Thymus (tissue), 11 donors: ENCODE data around the gene MTM1. TPM values are rescaled to one million over a fixed set of nuclear protein-coding genes. Genes with fewer than 3 reads are reported as not detected.

Source experiments
- DNase-seq, 9 donors: peaks; one replicate each; pipeline ENCODE4 v3.0.0-alpha.2; 2013; ENCODE audit warnings: low spot score in 9 of 9, low read depth in 6 of 9, missing footprints in 1 of 9
- H3K27ac ChIP-seq, 2 donors: one replicate each; pipeline ENCODE4 v1.5.1; 2013; ENCODE audit warnings: control low read depth in 1 of 2, low read depth in 1 of 2, low read length in 1 of 2, mild to moderate bottlenecking in 1 of 2, moderate library complexity in 1 of 2
- H3K27me3 ChIP-seq, 2 donors: one replicate each; pipeline ENCODE4 v1.5.1; 2013; ENCODE audit warnings: low read length in 1 of 2; ENCODE audit not compliant: control insufficient read depth in 2 of 2, insufficient read depth in 1 of 2
- H3K36me3 ChIP-seq, 2 donors: one replicate each; pipeline ENCODE4 v1.5.1; 2013; ENCODE audit warnings: low read length in 1 of 2, mild to moderate bottlenecking in 1 of 2, moderate library complexity in 1 of 2; ENCODE audit not compliant: control insufficient read depth in 2 of 2, insufficient read depth in 2 of 2
- H3K4me1 ChIP-seq, 2 donors: one replicate each; pipeline ENCODE4 v1.5.1; 2013; ENCODE audit warnings: low read length in 2 of 2; ENCODE audit not compliant: control insufficient read depth in 2 of 2, insufficient read depth in 2 of 2
- H3K4me3 ChIP-seq, 2 donors: one replicate each; pipeline ENCODE4 v1.5.1; 2013; ENCODE audit warnings: low read length in 2 of 2, control low read depth in 1 of 2, mild to moderate bottlenecking in 1 of 2
- H3K9me3 ChIP-seq, 2 donors: one replicate each; pipeline ENCODE4 v1.5.1; 2013; ENCODE audit warnings: low read length in 1 of 2, mild to moderate bottlenecking in 1 of 2; ENCODE audit not compliant: control insufficient read depth in 2 of 2, insufficient read depth in 1 of 2
- WGBS: extraction: QIAGEN DNeasy Blood & Tissue Kit; methylation state at CpG from one replicate; pipeline ENCODE4 v1.1.7; 2013; 5-methylcytosine and 5-hydroxymethylcytosine counted together
- polyA plus RNA-seq: library from polyadenylated mRNA; stranded (reverse); fragments of 200-250 nt; gene quantifications from one replicate; pipeline ENCODE4 v1.2.3, GENCODE V29; 2013
- total RNA-seq: library from RNA; stranded (reverse); fragments of 120-200 nt; gene quantifications from one replicate; pipeline ENCODE4 v1.2.4, GENCODE V29; 2013
- donor health status: healthy.

MTM1 gene
- total and polyA plus RNA-seq, 2 donors, result 8.9 to 10.8 TPM

GRCh38 chrX:150533863-150534262 lies 34.6 kb upstream of the MTM1 start:
- Histone ChIP-seq H3K9me3 (peaks cover 0 to 9% of the 10 kb centered on the region in 2 donors), H3K4me3 (no peak overlapping the region), H3K36me3 (no peaks in the 10 kb centered on the region), H3K4me1 (no peaks in the 10 kb centered on the region), H3K27ac (no peak overlapping the region), H3K27me3 (no peaks in the 10 kb centered on the region)
- 73% methylated on average over 3 of the region's 3 CpGs for WGBS
- no peak for DNase-seq

GRCh38 chrX:150536455-150537116 lies 31.8 kb upstream of the MTM1 start:
- H3K9me3 ChIP-seq, result peaks cover 0 to 9% of the 10 kb centered on the region in 2 donors
- no peak overlapping the region for H3K4me3 ChIP-seq
- H3K36me3 ChIP-seq, result no peaks in the 10 kb centered on the region
- H3K4me1 ChIP-seq, result no peaks in the 10 kb centered on the region
- H3K27ac ChIP-seq, result no peak overlapping the region
- H3K27me3 ChIP-seq, result no peaks in the 10 kb centered on the region
- DNase-seq, result no peak
- WGBS, result 80% methylated on average over 8 of the region's 8 CpGs

- WGBS, result 87% methylated on average over 6 of the region's 6 CpGs
- Histone ChIP-seq H3K27ac (no peak overlapping the region), H3K4me3 (no peak overlapping the region), H3K9me3 (peaks cover 0 to 9% of the 10 kb centered on the region in 2 donors), H3K4me1 (no peaks in the 10 kb centered on the region), H3K27me3 (no peaks in the 10 kb centered on the region), H3K36me3 (no peaks in the 10 kb centered on the region)
- DNase-seq, result no peak
These were observed 30.6 kb upstream of the MTM1 start for GRCh38 chrX:150537851-150538250.

GRCh38 chrX:150540965-150541364 lies 27.5 kb upstream of the MTM1 start:
- H3K4me3 ChIP-seq, result no peak overlapping the region
- no peak overlapping the region for H3K27ac ChIP-seq
- peaks cover 4 to 6% of the 10 kb centered on the region in 2 donors for H3K4me1 ChIP-seq
- no peaks in the 10 kb centered on the region for H3K36me3 ChIP-seq
- WGBS, result 95% methylated on average over 6 of the region's 6 CpGs
- H3K27me3 ChIP-seq, result no peaks in the 10 kb centered on the region
- no peak for DNase-seq
- H3K9me3 ChIP-seq, result peaks cover 0 to 9% of the 10 kb centered on the region in 2 donors

GRCh38 chrX:150542846-150543229 lies 25.6 kb upstream of the MTM1 start:
- no peaks in the 10 kb centered on the region for H3K27me3 ChIP-seq
- no peak for DNase-seq
- no peaks in the 10 kb centered on the region for H3K9me3 ChIP-seq
- H3K27ac ChIP-seq, result no peak overlapping the region
- H3K4me1 ChIP-seq, result peaks cover 12 to 25% of the 10 kb centered on the region in 2 donors
- H3K4me3 ChIP-seq, result no peak overlapping the region
- no peaks in the 10 kb centered on the region for H3K36me3 ChIP-seq
- WGBS, result 97% methylated on average over 4 of the region's 4 CpGs

- DNase-seq, result no peak
- Histone ChIP-seq H3K4me3 (no peak overlapping the region), H3K27me3 (no peaks in the 10 kb centered on the region), H3K27ac (no peak overlapping the region), H3K4me1 (peaks cover 12 to 31% of the 10 kb centered on the region in 2 donors), H3K36me3 (no peaks in the 10 kb centered on the region), H3K9me3 (no peaks in the 10 kb centered on the region)
- 96% methylated on average over 13 of the region's 13 CpGs for WGBS
These were observed 24.9 kb upstream of the MTM1 start for GRCh38 chrX:150543230-150544155.

GRCh38 chrX:150544222-150544787 lies 24.1 kb upstream of the MTM1 start:
- peak in 2 of 9 donors; percentile 20 to 50 for DNase-seq
- no peaks in the 10 kb centered on the region for H3K27me3 ChIP-seq
- H3K27ac ChIP-seq, result no peak overlapping the region
- no peaks in the 10 kb centered on the region for H3K36me3 ChIP-seq
- H3K4me1 ChIP-seq, result peaks cover 12 to 31% of the 10 kb centered on the region in 2 donors
- WGBS, result 85% methylated on average over 11 of the region's 11 CpGs
- H3K9me3 ChIP-seq, result no peaks in the 10 kb centered on the region
- H3K4me3 ChIP-seq, result no peak overlapping the region

- no peak overlapping the region for H3K4me3 ChIP-seq
- H3K27me3 ChIP-seq, result no peaks in the 10 kb centered on the region
- H3K9me3 ChIP-seq, result no peaks in the 10 kb centered on the region
- no peak for DNase-seq
- H3K36me3 ChIP-seq, result no peaks in the 10 kb centered on the region
- peaks cover 12 to 31% of the 10 kb centered on the region in 2 donors for H3K4me1 ChIP-seq
- WGBS, result 96% methylated on average over 8 of the region's 8 CpGs
- no peak overlapping the region for H3K27ac ChIP-seq
These were observed 23.3 kb upstream of the MTM1 start for GRCh38 chrX:150544835-150545770.
